Erythroblast (primary cell): Measurements from ENCODE around the gene SCTR.

Experiments used
- GATA1 ChIP-seq: IDR thresholded peaks from 2 replicates; pipeline ENCODE4 v1.6.1; 2011; ENCODE audit warnings: low read depth, mild to moderate bottlenecking, control low read depth, low read length, moderate library complexity
- POLR2A ChIP-seq: IDR thresholded peaks from 2 replicates; pipeline ENCODE4 v1.6.1; 2011; ENCODE audit warnings: mild to moderate bottlenecking, low read length

DNA sequence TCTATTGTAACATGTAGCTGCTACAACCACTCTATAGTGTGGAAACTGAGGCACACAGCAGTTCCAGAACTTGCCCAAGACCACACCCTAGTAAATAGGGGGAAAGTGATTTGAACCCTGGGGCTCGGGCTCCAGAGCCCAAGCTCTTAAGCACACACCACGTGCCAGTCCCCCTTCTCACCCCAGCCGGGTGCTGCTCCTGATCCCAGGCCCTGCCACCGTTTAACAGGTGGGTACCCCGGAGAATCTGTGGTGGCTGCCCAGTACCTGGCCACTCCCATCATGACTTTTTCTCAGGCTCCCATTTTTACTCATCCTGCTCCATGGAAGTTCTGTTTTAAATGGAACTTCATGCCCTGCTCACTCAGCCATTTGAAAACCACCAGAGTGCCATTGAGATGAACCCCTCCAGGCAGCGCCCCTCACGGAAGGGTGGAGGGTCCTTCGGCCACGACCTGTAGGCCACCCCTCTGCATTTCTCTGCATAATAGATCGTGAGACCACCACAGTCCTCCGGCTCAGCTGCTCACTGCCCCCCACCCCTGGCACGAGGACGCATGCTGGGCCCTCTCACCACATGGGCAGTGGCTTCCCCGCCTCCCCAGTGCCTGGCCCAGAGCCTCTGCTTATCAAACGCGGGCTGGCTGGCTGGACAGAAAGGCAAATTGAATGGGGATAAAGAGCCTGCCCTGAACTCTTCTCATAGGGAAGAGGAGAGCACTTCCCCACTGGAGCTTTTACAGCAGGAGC, 50.5 kb downstream of the SCTR start:
- TF ChIP-seq POLR2A (no peak), GATA1 (no peak)
